Gastrocnemius medialis (tissue), 4 donors: ENCODE results near the gene TCF4.

Experiments
- CTCF ChIP-seq, 5 experiments: fragments of 450-650 bp in 3 of 5; fragments of 200-600 bp in 2 of 5; sonication (generic) in 2 of 5; IDR thresholded peaks in 4 of 5; conservative IDR thresholded peaks in 1 of 5; 1 replicate in 4 of 5; 2 replicates in 1 of 5; pipeline ENCODE4 v1.5.1; 2016 to 2019; ENCODE audit warnings: antibody characterized with exemption in 5 of 5, mild to moderate bottlenecking in 3 of 5, moderate library complexity in 3 of 5
- POLR2A ChIP-seq, 2 donors: fragments of 450-650 bp; IDR thresholded peaks; one replicate each; pipeline ENCODE4 v1.6.1; 2017; ENCODE audit warnings: antibody characterized with exemption in 2 of 2, mild to moderate bottlenecking in 2 of 2, moderate library complexity in 2 of 2

DNA sequence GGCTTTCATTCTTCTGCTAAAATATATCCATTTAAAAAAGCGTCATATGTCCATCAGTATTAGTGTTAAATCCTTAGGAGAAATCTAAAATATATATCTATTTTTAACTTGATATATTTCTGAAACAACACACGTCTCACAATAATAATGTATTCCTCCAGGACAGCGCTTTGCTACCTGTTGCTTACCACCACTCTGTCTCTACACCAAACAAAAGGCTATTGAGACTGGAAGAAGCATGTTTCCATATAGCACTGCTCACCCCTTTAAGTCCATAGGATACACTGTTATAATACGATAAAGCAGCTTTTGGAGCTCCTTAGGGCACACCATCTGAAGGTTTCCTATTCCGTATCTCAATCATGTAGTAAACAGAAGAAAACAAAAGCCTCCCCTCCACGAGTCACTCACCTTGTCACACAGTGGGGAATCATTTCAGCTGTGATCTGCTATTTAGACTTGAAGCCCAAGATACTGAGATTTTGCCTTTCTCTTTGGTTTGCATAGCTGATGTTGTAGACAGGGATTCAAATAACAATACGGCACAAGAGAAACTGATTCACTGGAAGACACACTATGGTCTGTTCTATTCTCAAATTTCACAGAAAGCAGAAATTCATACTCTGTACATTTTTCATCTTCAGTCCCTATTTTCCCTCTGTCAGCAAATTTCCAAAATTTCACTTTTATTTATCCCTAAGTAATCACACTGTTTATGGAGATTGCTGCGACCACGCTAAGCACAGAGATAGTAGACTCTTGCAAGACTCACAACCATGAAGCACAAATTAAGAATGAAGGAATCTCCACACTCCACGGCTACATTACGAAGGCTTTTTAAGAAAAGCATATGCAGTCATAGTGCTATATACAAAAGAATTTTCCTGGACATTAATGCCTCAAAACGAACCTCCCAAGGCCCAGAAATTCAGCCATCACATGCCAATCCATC, 187.1 kb downstream of the TCF4 start:
- no peak for TF ChIP-seq CTCF (IDR thresholded peaks at IDR 0.05 in 4 of 5, conservative IDR thresholded peaks at IDR 0.05 in 1 of 5)
- no peak for TF ChIP-seq POLR2A (IDR thresholded peaks at IDR 0.05)
